HepG2 (cell line): ENCODE data around the gene NAA15. TPM values are rescaled to one million over a fixed set of nuclear protein-coding genes. Genes with fewer than 3 reads are reported as not detected.

Experiments used
- ATF5 ChIP-seq: sonication (generic); formaldehyde crosslinking; IDR thresholded peaks from 2 replicates; pipeline ENCODE4 v1.4.0; 2020; ENCODE audit warnings: mild to moderate bottlenecking, low read depth, missing genetic modification reagents
- BCL3 ChIP-seq: sonication (generic); formaldehyde crosslinking; IDR thresholded peaks from 2 replicates; pipeline ENCODE4 v1.5.1; 2020; ENCODE audit warnings: mild to moderate bottlenecking, missing genetic modification reagents, moderate library complexity
- EZH2 ChIP-seq: conservative IDR thresholded peaks from 2 replicates; pipeline ENCODE4 v1.6.1; 2012; ENCODE audit warnings: mild to moderate bottlenecking, low read depth, low read length, moderate library complexity
- FOSL2 ChIP-seq: sonication (generic); formaldehyde crosslinking; IDR thresholded peaks from 2 replicates; pipeline ENCODE4 v1.4.0; 2020; ENCODE audit warnings: missing genetic modification reagents
- FOXK1 ChIP-seq: sonication (generic); formaldehyde crosslinking; IDR thresholded peaks from 2 replicates; pipeline ENCODE4 v1.4.0; 2020; ENCODE audit warnings: low read depth, missing genetic modification reagents, borderline replicate concordance
- FOXO1 ChIP-seq: sonication (generic); formaldehyde crosslinking; IDR thresholded peaks from 2 replicates; pipeline ENCODE4 v1.4.0; 2020; ENCODE audit warnings: missing genetic modification reagents
- HOMEZ ChIP-seq: IDR thresholded peaks from 2 replicates; pipeline ENCODE4 v1.6.1; 2016; ENCODE audit warnings: low read depth
- JUN ChIP-seq: sonication (generic); formaldehyde crosslinking; IDR thresholded peaks from 2 replicates; pipeline ENCODE4 v1.4.0; 2020; ENCODE audit warnings: mild to moderate bottlenecking, missing genetic modification reagents
- JUNB ChIP-seq: sonication (generic); formaldehyde crosslinking; IDR thresholded peaks from 2 replicates; pipeline ENCODE4 v1.8.0; 2022; ENCODE audit warnings: missing genetic modification reagents, mild to moderate bottlenecking, borderline replicate concordance
- MATR3 ChIP-seq: sonication (generic); formaldehyde crosslinking; IDR thresholded peaks from 2 replicates; pipeline ENCODE4 v1.4.0; 2020; ENCODE audit warnings: missing genetic modification reagents
- MIER3 ChIP-seq: IDR thresholded peaks from 2 replicates; pipeline ENCODE4 v1.6.1; 2016; ENCODE audit warnings: missing compliant biosample characterization, borderline replicate concordance
- MYC ChIP-seq: sonication (generic); formaldehyde crosslinking; IDR thresholded peaks from 2 replicates; pipeline ENCODE4 v1.9.0; 2021; ENCODE audit warnings: missing genetic modification reagents, borderline replicate concordance
- NR2F2 ChIP-seq: IDR thresholded peaks from 2 replicates; pipeline ENCODE4 v1.6.1; 2012; ENCODE audit warnings: low read depth, inconsistent platforms, borderline replicate concordance
- NR3C1 ChIP-seq: sonication (generic); formaldehyde crosslinking; IDR thresholded peaks from 2 replicates; pipeline ENCODE4 v1.4.0; 2020; ENCODE audit warnings: missing genetic modification reagents
- PHF20 ChIP-seq: sonication (generic); formaldehyde crosslinking; IDR thresholded peaks from 2 replicates; pipeline ENCODE4 v1.5.0; 2020; ENCODE audit warnings: mild to moderate bottlenecking, missing genetic modification reagents
- RARG ChIP-seq: sonication (generic); formaldehyde crosslinking; IDR thresholded peaks from 2 replicates; pipeline ENCODE4 v1.4.0; 2020; ENCODE audit warnings: low read depth, mild to moderate bottlenecking, missing genetic modification reagents
- SP1 ChIP-seq, 2 experiments: fragments of 450-650 bp in 1 of 2; sonication (generic) in 1 of 2; formaldehyde crosslinking in 1 of 2; IDR thresholded peaks; 2 replicates each; pipeline versions ENCODE4 v1.4.0 to v1.6.1; 2016 to 2020; ENCODE audit warnings: missing genetic modification reagents in 1 of 2
- TBX2 ChIP-seq: sonication (generic); formaldehyde crosslinking; IDR thresholded peaks from 2 replicates; pipeline ENCODE4 v1.5.0; 2020; ENCODE audit warnings: missing genetic modification reagents, mild to moderate bottlenecking, borderline replicate concordance
- TBX3 ChIP-seq: fragments of 450-650 bp; IDR thresholded peaks from 2 replicates; pipeline ENCODE4 v1.6.1; 2017; ENCODE audit warnings: antibody characterized with exemption, mild to moderate bottlenecking, inconsistent platforms, borderline replicate concordance
- WIZ ChIP-seq: sonication (generic); formaldehyde crosslinking; IDR thresholded peaks from 2 replicates; pipeline ENCODE4 v1.5.1; 2020; ENCODE audit warnings: mild to moderate bottlenecking, missing genetic modification reagents
- ZC3H4 ChIP-seq: sonication (generic); formaldehyde crosslinking; IDR thresholded peaks from 2 replicates; pipeline ENCODE4 v1.4.0; 2020; ENCODE audit warnings: missing genetic modification reagents, borderline replicate concordance
- ZMAT5 ChIP-seq: sonication (generic); formaldehyde crosslinking; IDR thresholded peaks from 2 replicates; pipeline ENCODE4 v1.5.0; 2020; ENCODE audit warnings: mild to moderate bottlenecking, low read depth, missing genetic modification reagents, borderline replicate concordance
- ZNF12 ChIP-seq: sonication (generic); formaldehyde crosslinking; IDR thresholded peaks from 2 replicates; pipeline ENCODE4 v1.5.0; 2020; ENCODE audit warnings: missing genetic modification reagents
- ZNF180 ChIP-seq: sonication (generic); formaldehyde crosslinking; IDR thresholded peaks from 2 replicates; pipeline ENCODE4 v1.4.0; 2020; ENCODE audit warnings: low read depth, missing genetic modification reagents, borderline replicate concordance
- ZNF44 ChIP-seq: sonication (generic); formaldehyde crosslinking; IDR thresholded peaks from 2 replicates; pipeline ENCODE4 v1.5.1; 2020; ENCODE audit warnings: mild to moderate bottlenecking, missing genetic modification reagents
- ZNF577 ChIP-seq: sonication (generic); formaldehyde crosslinking; IDR thresholded peaks from 2 replicates; pipeline ENCODE4 v1.4.0; 2020; ENCODE audit warnings: mild to moderate bottlenecking, low read depth, missing genetic modification reagents, borderline replicate concordance
- ZNF678 ChIP-seq: sonication (generic); formaldehyde crosslinking; IDR thresholded peaks from 2 replicates; pipeline ENCODE4 v1.4.0; 2020; ENCODE audit warnings: mild to moderate bottlenecking, missing genetic modification reagents
- ZSCAN29 ChIP-seq: sonication (generic); formaldehyde crosslinking; conservative IDR thresholded peaks from 2 replicates; pipeline ENCODE4 v1.4.0; 2020; ENCODE audit warnings: mild to moderate bottlenecking, missing genetic modification reagents
- polyA plus RNA-seq, 8 experiments: library from polyadenylated mRNA; depleted of rRNA in 3 of 8; stranded (reverse) in 7 of 8; unstranded in 1 of 8; fragments of >200 nt; fragmentation: Illumina TruSeq in 4 of 8; extraction: Trizol in 4 of 8; gene quantifications; 2 replicates each; pipeline versions ENCODE4 v1.2.1 to v1.2.3, GENCODE V29; 2011 to 2016; ENCODE audit warnings: low read depth in 4 of 8, missing spikeins in 1 of 8, mixed read lengths in 1 of 8; ENCODE audit not compliant: insufficient read depth in 1 of 8
- total RNA-seq, 5 experiments: library from RNA; depleted of rRNA; stranded (reverse); fragments of >200 nt; fragmentation: Illumina TruSeq; extraction: Trizol; gene quantifications; 2 replicates each; pipeline ENCODE4 v1.2.3, GENCODE V29; 2016; ENCODE audit warnings: low read depth in 1 of 5

NAA15 gene
- total and polyA plus RNA-seq, 2 of the 13 experiments (the other 11 are each of a cell fraction or from before 2014, with no cell fraction given) = 6.2 to 50.2 TPM

GRCh38 chr4:139453371-139454110 is 152.2 kb downstream of the NAA15 start (continued):
- TF ChIP-seq ZC3H4 (CRISPR knock-in tag) (no peak), NR3C1 (no peak), RARG (CRISPR knock-in tag) (no peak), TBX2 (CRISPR knock-in tag) (peak; percentile 78; the same call in 1 of the 2 replicates), ZNF678 (CRISPR knock-in tag) (peak; percentile 11; the same call in 1 of the 2 replicates), ATF5 (CRISPR knock-in tag) (no peak), ZMAT5 (CRISPR knock-in tag) (no peak), SP1 (IDR thresholded peaks at IDR 0.05) (no peak), SP1 (CRISPR knock-in tag; IDR thresholded peaks at IDR 0.05) (no peak; the same call in 1 of the 2 replicates), NR2F2 (no peak), BCL3 (CRISPR knock-in tag) (peak; percentile 93), ZNF180 (CRISPR knock-in tag) (no peak), ZSCAN29 (CRISPR knock-in tag) (no peak; the same call in 1 of the 2 replicates), WIZ (CRISPR knock-in tag) (no peak), MATR3 (no peak), MYC (CRISPR knock-in tag) (peak; percentile 62), ZNF577 (CRISPR knock-in tag) (0 out of 2 replicates have a peak, but pooled peaks have one; percentile 31), JUN (CRISPR knock-in tag) (no peak; the same call in 1 of the 2 replicates), FOSL2 (CRISPR knock-in tag) (no peak), TBX3 (no peak), FOXK1 (peak; percentile 61; the same call in 1 of the 2 replicates), HOMEZ (CRISPR knock-in tag) (no peak; the same call in 1 of the 2 replicates), JUNB (no peak), MIER3 (CRISPR knock-in tag) (no peak), ZNF44 (CRISPR knock-in tag) (peak; percentile 49; the same call in 1 of the 2 replicates), FOXO1 (CRISPR knock-in tag) (0 out of 2 replicates have a peak, but pooled peaks have one; percentile 11), ZNF12 (CRISPR knock-in tag) (peak; percentile 44; the same call in 1 of the 2 replicates), PHF20 (CRISPR knock-in tag) (peak; percentile 68), EZH2 (no peak)
